GM23338 (cell line): Measurements from ENCODE around the gene COL15A1.

ENCODE experiments used
- CTCF ChIP-seq, 2 experiments: fragments of 200-600 bp in 1 of 2; sonication (generic) in 1 of 2; conservative IDR thresholded peaks; 2 replicates each; pipeline versions ENCODE4 v1.5.1 to v1.6.1; 2016 to 2017; ENCODE audit warnings: antibody characterized with exemption in 2 of 2, low read depth in 2 of 2, mild to moderate bottlenecking in 2 of 2, moderate library complexity in 1 of 2
- EZH2 ChIP-seq: fragments of 200-600 bp; sonication (generic); IDR thresholded peaks from one replicate; pipeline ENCODE4 v1.8.0; 2017; ENCODE audit warnings: antibody characterized with exemption, mild to moderate bottlenecking, low read depth; ENCODE audit not compliant: unreplicated experiment
- EZH2phosphoT487 ChIP-seq: fragments of 200-600 bp; sonication (generic); IDR thresholded peaks from one replicate; pipeline ENCODE4 v1.8.1; 2018; ENCODE audit warnings: antibody characterized with exemption; ENCODE audit not compliant: unreplicated experiment
- POLR2AphosphoS5 ChIP-seq: IDR thresholded peaks from 2 replicates; pipeline ENCODE4 v1.6.1; 2016; ENCODE audit warnings: antibody characterized with exemption, low read depth
- ZNF114 ChIP-seq: fragments of 250-450 bp; sonication (Bioruptor Pico); IDR thresholded peaks from 2 replicates; pipeline ENCODE4 v1.5.0; 2020; ENCODE audit warnings: mild to moderate bottlenecking, moderate library complexity

- TF ChIP-seq CTCF (conservative IDR thresholded peaks at IDR 0.05; ENCODE audit: low read depth in 2 of 2) (no peak), EZH2phosphoT487 (no peak), ZNF114 (no peak), POLR2AphosphoS5 (no peak), EZH2 (no peak)
Measured at GRCh38 chr9:99031319-99031718, 87.6 kb downstream of the COL15A1 start.
